GM21390 (cell line): Measurements from ENCODE around the gene LMO7.
A peak's percentile ranks its signal among the peaks of the same experiment; 100 is the strongest.

ENCODE experiments used
- ATAC-seq: cut with Tn5 transposase; IDR thresholded peaks from one replicate; pipeline ENCODE4 v1.9.1; 2021; ENCODE audit not compliant: unreplicated experiment

The LMO7 gene

DNA sequence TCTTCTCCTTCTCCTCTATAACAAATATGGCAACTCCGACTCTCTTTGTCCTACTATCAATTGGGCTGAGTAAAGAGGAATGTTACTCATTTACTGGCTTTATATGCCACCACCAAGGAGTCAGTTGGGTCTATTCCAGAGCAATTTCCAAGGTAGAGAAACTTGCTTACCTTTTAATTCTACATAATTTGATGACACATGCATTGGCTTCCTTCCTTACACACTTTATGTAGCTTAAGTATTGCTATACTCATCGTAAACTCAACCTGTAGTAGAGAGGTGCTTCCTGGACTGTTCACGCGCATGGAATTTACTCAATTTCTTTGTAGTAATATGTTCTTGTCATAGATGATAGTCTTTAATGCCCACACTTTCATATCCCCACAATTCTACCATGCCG lies 160.7 kb downstream of the LMO7 start:
- ATAC-seq = no peak

GRCh38 chr13:75797239-75797638 lies 161.1 kb downstream of the LMO7 start:
- no peak for ATAC-seq

GRCh38 chr13:75797719-75798118 lies 161.6 kb downstream of the LMO7 start:
- no peak for ATAC-seq

GRCh38 chr13:75798353-75799255 lies 162.5 kb downstream of the LMO7 start:
- ATAC-seq = no peak

DNA sequence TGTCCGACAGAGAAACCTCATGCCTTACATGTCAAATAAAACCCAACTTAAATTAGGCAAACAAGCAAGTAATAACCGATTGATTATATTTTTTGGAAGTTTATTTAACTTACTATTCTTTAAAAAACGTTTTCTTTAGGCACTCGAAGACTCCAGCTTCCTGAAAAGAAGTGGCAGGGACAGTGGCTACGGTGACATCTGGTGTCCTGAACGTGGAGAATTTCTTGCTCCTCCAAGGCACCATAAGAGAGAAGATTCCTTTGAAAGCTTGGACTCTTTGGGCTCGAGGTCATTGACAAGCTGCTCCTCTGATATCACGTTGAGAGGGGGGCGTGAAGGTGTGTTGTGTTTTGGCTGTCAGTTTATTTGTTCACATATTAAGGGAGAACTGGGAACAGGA lies 164.4 kb downstream of the LMO7 start:
- ATAC-seq = no peak

DNA sequence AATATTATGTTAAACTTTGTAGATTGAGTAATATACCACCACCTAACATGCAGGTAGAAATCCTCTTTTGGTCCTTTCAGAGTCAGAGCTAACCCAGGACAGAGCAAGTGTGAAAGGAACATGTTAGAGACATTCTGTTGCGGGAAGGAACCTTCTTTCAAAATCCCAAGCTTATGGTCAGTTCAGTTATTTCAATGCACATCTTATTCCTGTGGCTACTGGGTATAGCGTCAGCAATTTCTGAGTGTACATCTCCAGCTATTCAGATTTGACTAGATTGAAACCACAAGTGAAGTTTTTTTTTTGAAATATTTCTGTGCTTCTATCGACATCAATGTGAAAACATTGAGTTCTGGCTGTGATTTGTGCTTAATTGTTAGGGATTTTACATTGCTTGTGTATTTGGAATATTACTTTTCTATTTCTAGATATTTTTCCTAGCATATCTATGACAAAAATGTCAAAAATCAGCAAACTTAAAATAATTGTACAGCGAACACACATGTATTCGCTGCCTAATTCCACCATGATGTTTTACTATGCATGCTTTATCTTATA lies 165.3 kb downstream of the LMO7 start:
- ATAC-seq = no peak

GRCh38 chr13:75802161-75802560 lies 166.0 kb downstream of the LMO7 start:
- no peak for ATAC-seq

GRCh38 chr13:75803164-75803611 lies 167.1 kb downstream of the LMO7 start:
- ATAC-seq = peak; percentile 83

GRCh38 chr13:75804054-75804453 lies 167.9 kb downstream of the LMO7 start:
- ATAC-seq = no peak

DNA sequence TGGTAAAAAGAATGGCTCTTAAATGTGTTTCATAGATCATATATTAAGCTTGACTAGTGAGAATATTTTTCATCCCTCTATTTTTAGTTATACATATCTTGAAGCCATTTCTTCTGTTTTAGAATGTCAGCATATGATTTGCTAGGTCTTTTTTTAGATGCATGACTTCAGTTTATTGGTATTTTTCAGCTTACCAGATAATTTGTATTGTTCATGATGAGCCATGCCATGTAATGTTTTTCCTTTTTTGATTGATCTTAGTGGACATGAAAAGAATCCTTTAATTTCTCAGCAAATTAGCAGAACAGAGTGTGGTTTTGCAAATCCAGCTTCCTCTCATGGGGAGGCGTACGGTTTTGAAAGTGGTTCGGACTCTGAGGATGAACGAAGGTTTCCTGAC lies 168.5 kb downstream of the LMO7 start:
- no peak for ATAC-seq

DNA sequence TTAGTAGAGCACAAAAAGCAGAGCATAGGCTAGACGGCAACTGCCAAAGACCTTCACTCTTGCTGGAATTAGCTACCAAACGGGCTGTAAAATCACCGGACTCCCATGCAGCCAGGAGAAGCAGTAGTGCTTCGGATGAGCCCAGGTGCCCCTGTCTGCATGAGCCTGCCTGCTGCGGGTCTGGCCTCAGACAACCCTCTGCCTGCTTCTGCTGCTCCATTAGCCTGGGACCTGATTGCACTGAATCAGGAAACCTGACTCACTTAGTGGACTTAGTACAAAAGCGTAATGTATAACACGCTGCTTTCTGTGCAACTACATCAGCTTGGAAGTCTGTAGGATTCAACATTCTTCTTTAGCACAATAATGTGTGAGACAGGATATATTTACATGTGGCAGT lies 170.0 kb downstream of the LMO7 start:
- ATAC-seq = no peak

GRCh38 chr13:75811361-75811760 lies 175.2 kb downstream of the LMO7 start:
- ATAC-seq = no peak

DNA sequence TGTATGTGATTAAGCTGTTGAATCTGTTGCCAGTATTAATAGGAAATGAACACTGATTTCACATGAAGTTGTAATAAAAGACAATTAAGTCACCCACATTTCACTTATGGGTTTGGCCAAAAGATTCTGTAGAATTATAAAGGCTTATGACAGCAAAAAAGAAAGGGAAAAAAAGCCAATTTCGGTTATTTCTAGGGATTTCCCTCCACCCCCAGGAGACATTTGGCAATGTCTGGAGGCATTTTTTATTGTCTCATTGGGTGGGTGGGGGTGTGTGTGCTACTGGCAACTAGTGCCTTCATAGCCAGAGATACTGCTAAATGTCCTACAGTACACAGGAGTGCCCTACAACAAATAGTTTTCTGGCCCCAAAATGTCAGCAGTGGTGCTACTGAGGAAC lies 175.7 kb downstream of the LMO7 start:
- ATAC-seq = no peak

DNA sequence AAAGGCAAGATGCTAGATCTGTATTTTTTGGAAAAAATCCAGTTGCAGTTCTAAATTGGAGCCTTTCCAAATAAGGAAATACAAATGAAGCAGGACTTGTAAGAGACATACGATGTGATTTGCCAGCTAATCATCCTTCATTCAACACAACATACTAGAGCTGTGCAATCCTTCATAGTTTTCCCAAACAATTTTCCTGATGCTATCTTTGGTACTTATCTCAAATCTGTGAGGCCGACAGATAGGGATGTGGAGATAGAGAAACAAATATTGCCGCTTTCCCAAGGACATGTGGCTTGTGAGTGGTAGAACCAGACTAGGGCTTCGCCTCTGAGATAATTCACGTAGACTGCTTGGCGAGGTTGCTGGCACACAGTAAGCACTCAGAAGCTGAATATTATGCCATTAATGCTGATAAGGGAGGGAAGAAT lies 176.6 kb downstream of the LMO7 start:
- no peak for ATAC-seq

- no peak for ATAC-seq
Observed at GRCh38 chr13:75813323-75813722, 177.2 kb downstream of the LMO7 start.

DNA sequence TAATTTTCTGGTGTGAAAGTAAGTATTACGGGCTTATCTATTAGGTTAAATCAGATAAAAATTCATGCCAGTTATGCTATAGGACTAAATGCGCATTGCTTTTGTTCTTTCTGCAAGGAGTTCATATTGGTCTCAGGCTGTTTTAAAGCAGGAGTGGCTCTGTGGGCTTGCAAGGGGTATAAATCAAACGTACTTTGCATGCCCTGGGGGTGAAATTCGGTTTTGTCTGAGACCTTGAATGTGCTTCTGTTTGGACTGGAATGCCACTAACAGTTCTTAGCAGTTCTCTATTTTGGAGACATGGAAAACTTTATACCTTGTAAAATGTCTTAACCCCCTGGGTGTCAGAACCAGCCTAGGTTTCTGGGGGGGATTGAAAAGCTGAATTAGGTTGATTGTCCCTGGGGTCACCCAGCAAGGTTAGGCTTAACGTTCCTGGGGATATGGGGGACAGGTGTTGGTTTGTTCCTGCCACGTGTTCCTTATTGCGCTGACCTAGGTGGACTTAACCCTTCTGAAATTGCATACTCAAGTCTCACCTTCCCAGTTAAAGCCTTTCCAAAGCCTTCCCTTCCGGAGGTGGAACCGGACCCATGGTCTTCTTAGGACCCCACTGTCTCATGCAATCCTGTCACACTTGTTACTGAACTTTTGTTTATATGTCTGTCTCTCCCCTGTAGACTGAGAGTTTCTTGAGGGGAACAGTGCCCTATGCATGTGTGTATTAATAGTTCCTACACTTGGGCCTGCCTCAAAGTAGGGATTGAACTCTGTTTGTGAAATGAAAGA lies 182.2 kb downstream of the LMO7 start:
- ATAC-seq = no peak

DNA sequence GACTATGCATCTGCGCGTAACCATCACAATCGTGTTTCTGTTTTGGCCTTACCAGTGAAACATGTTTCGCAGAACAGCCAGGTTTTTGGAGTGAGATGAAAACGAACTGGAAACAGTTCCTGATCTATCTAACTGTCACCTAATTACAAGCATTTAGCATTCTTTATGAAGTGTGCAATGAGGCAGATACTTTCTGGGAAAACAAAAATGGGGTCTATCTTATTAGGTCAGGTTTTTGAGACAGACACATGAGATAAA lies 182.8 kb downstream of the LMO7 start:
- no peak for ATAC-seq

GRCh38 chr13:75825161-75825560 lies 189.0 kb downstream of the LMO7 start:
- ATAC-seq = no peak

GRCh38 chr13:75825594-75825993 lies 189.5 kb downstream of the LMO7 start:
- peak; percentile 43 for ATAC-seq

DNA sequence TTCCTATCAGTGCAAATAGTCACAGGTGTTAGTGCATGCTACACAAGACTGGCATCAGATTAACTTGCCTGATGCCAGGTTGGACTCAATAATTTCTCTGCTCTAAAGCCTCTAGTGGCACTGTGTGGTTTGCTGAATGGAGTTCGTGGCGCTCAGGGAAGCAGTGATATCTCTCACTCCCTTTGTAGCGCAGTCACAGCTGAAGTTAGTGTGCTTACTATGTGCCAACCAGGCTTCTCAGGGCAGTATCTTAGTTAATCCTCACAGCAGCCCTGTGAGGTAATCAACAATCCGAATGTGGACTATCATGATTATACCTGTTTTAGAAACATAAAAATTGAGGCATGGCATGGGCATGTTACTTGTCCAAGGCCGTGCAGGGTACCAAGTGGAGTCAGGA lies 190.3 kb downstream of the LMO7 start:
- ATAC-seq = no peak

DNA sequence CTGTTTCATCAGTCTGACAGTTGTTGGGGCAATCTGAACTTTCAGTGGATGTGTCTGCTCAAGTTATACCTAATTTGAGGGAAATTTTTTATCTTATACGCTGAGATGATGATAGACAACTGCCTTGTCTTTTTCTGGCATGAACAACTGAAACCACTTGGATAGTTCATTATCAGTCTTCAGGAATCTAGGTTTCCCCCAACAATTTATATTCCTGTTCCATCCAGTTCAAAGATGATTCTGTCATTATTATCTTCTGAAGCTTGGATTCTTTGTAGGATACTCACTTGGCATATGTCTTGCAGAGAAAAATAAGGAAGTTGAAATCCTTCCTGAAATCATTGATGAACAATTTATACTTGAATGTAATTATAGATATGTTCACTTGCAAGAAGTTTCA lies 193.7 kb downstream of the LMO7 start:
- ATAC-seq = no peak

- no peak for ATAC-seq
Observed at GRCh38 chr13:75830842-75831241, 194.7 kb downstream of the LMO7 start.
